Hypothalamus (tissue), 51 donors: ENCODE results near the gene MRPS27.

Experiments used
- DNase-seq, 51 donors: peaks; one replicate each; lab custom pipeline; 2025; lab: John Stamatoyannopoulos, UW

The MRPS27 gene

GRCh38 chr5:72267685-72268084 is 52.4 kb downstream of the MRPS27 start:
- no peak for DNase-seq

GRCh38 chr5:72266862-72267261 is 53.2 kb downstream of the MRPS27 start:
- no peak for DNase-seq

GRCh38 chr5:72265032-72265877 is 54.8 kb downstream of the MRPS27 start:
- DNase-seq = no peak

- DNase-seq = no peak
These were observed 63.5 kb downstream of the MRPS27 start for GRCh38 chr5:72256536-72256935.

GRCh38 chr5:72255670-72256069 is 64.4 kb downstream of the MRPS27 start:
- DNase-seq = no peak

GRCh38 chr5:72255237-72255636 is 64.8 kb downstream of the MRPS27 start:
- no peak for DNase-seq

- no peak for DNase-seq
These were observed 67.4 kb downstream of the MRPS27 start for GRCh38 chr5:72252574-72253155.

- no peak for DNase-seq
These were observed 68.0 kb downstream of the MRPS27 start for GRCh38 chr5:72252008-72252407.

GRCh38 chr5:72251386-72251785 is 68.7 kb downstream of the MRPS27 start:
- DNase-seq = no peak

GRCh38 chr5:72248410-72248981 is 71.5 kb downstream of the MRPS27 start:
- DNase-seq = peak in 16 of 51 donors; percentile 3 to 60 (median 32)

- DNase-seq = no peak
These were observed 73.0 kb downstream of the MRPS27 start for GRCh38 chr5:72246954-72247442.

- DNase-seq = peak in 2 of 51 donors; percentile 14 to 55
These were observed 74.0 kb downstream of the MRPS27 start for GRCh38 chr5:72245951-72246532.

- DNase-seq = no peak
These were observed 74.5 kb downstream of the MRPS27 start for GRCh38 chr5:72245546-72245945.

GRCh38 chr5:72244862-72245371 is 75.1 kb downstream of the MRPS27 start:
- peak in 25 of 51 donors; percentile 4 to 64 (median 34) for DNase-seq

GRCh38 chr5:72243706-72244105 is 76.3 kb downstream of the MRPS27 start:
- no peak for DNase-seq

- DNase-seq = peak in 11 of 51 donors; percentile 4 to 41 (median 14)
These were observed 77.1 kb downstream of the MRPS27 start for GRCh38 chr5:72242796-72243475.

- DNase-seq = peak in 35 of 51 donors; percentile 8 to 81 (median 45)
These were observed 78.6 kb downstream of the MRPS27 start for GRCh38 chr5:72241346-72242003.

GRCh38 chr5:72238712-72239445 is 81.2 kb downstream of the MRPS27 start:
- DNase-seq = no peak

- no peak for DNase-seq
These were observed 82.2 kb downstream of the MRPS27 start for GRCh38 chr5:72237879-72238278.
